ENCODE data around the gene ZNF318. TPM values are rescaled to one million over a fixed set of nuclear protein-coding genes. Genes with fewer than 3 reads are reported as not detected.
"Not testable (repeated sequence)": the region's sequence is repeated elsewhere in the genome, so short reads cannot be mapped to it uniquely, and the experiment has no call there.

ZNF318 gene
- polyA plus RNA-seq, 2 of the 4 experiments (the other 2 are of a cell fraction), result 5.0 to 9.2 TPM

- no peak for DNase-seq (ENCODE audit: low read depth in 1 of 2, low spot score in 1 of 2)
- no peak overlapping the region for H3K27ac ChIP-seq
- no peak for ATAC-seq
- 66% methylated on average over 4 of the region's 4 CpGs for whole genome bisulfite sequencing (ENCODE audit: missing lambda C conversion rate)
- CTCF ChIA-PET, result interaction anchor here (0.9 to 1.1 kb wide), 3 partner anchors 13 to 133 kb away, joined by 3 to 4 read pairs (median 3); partner anchors contain the start of gene CRIP3
- no peak for TF ChIP-seq CEBPB (IDR thresholded peaks at IDR 0.05)
- TF ChIP-seq JUN (IDR thresholded peaks at IDR 0.05), result no peak
- no peak for TF ChIP-seq RAD21 (conservative IDR thresholded peaks at IDR 0.05 in 1 of 2, IDR thresholded peaks at IDR 0.05 in 1 of 2)
- TF ChIP-seq RNF2 (IDR thresholded peaks at IDR 0.05; ENCODE audit: borderline replicate concordance, low read depth), result no peak
- no peak for TF ChIP-seq TFCP2L1 (CRISPR knock-in tag; IDR thresholded peaks at IDR 0.05)
- no peak for TF ChIP-seq CBX2 (IDR thresholded peaks at IDR 0.05; ENCODE audit: borderline replicate concordance, low read depth)
- TF ChIP-seq EP300 (IDR thresholded peaks at IDR 0.05), result no peak
- TF ChIP-seq HDAC2 (IDR thresholded peaks at IDR 0.05), result no peak
- no peak for TF ChIP-seq GATA3 (IDR thresholded peaks at IDR 0.05; ENCODE audit: borderline replicate concordance)
- TF ChIP-seq PBX3 (IDR thresholded peaks at IDR 0.05), result no peak
- no peak for TF ChIP-seq ESRRA (IDR thresholded peaks at IDR 0.05; ENCODE audit: borderline replicate concordance, low read length)
- TF ChIP-seq JUNB (IDR thresholded peaks at IDR 0.05), result no peak
- no peak for TF ChIP-seq EHF (CRISPR knock-in tag; IDR thresholded peaks at IDR 0.05)
- no peak for TF ChIP-seq BCL3 (IDR thresholded peaks at IDR 0.05)
- TF ChIP-seq KDM5A (IDR thresholded peaks at IDR 0.05), result no peak
- H3K4me2 ChIP-seq, result no peak overlapping the region
- H3K4me1 ChIP-seq, result no peaks in the 10 kb centered on the region
- H3K9me3 ChIP-seq, result no peaks in the 10 kb centered on the region
- POLR2A ChIA-PET, result no interaction called here
- H3K4me3 ChIP-seq, result no peak overlapping the region
- FAIRE-seq, result no peak
Observed at GRCh38 chr6:43395776-43396175, 26.3 kb upstream of the ZNF318 start.

GRCh38 chr6:43394982-43395381 lies 25.5 kb upstream of the ZNF318 start:
- ATAC-seq, result no peak
- no peaks in the 10 kb centered on the region for H3K4me1 ChIP-seq
- H3K9me3 ChIP-seq, result no peaks in the 10 kb centered on the region
- no peak overlapping the region for H3K4me3 ChIP-seq
- no peak for DNase-seq (ENCODE audit: low read depth in 1 of 2, low spot score in 1 of 2)
- ChIA-PET POLR2A (no interaction called here), CTCF (interaction anchor here (0.6 to 1.5 kb wide), 5 partner anchors 13 to 166 kb away, joined by 3 to 4 read pairs (median 3); partner anchors contain the start of gene DNPH1)
- H3K4me2 ChIP-seq, result no peak overlapping the region
- WGBS (ENCODE audit: missing lambda C conversion rate), result 85% methylated on average over 4 of the region's 4 CpGs
- FAIRE-seq, result no peak
- no peak overlapping the region for H3K27ac ChIP-seq
- TF ChIP-seq CBX8 (IDR thresholded peaks at IDR 0.05) (no peak), BCL3 (IDR thresholded peaks at IDR 0.05) (no peak), CHD2 (IDR thresholded peaks at IDR 0.05; ENCODE audit: low read length, partially characterized antibody) (no peak), NPAS2 (CRISPR knock-in tag; IDR thresholded peaks at IDR 0.05; ENCODE audit: borderline replicate concordance) (no peak), NFE2L2 (conservative IDR thresholded peaks at IDR 0.05; ENCODE audit: low read length) (no peak)

- CTCF ChIA-PET, result interaction anchor here (1.5 kb wide), 2 partner anchors 94 to 103 kb away, joined by 3 read pairs; no protein-coding TSS in a partner anchor
- POLR2A ChIA-PET, result interaction anchor here (0.7 kb wide), 1 partner anchor 1055 kb away, joined by 3 read pairs; no protein-coding TSS in a partner anchor
- ATAC-seq (no peak), FAIRE-seq (no peak), DNase-seq (ENCODE audit: low read depth in 1 of 2, low spot score in 1 of 2) (no peak)
- Histone ChIP-seq H3K4me1 (no peaks in the 10 kb centered on the region), H3K27ac (no peak overlapping the region), H3K9me3 (no peaks in the 10 kb centered on the region), H3K4me2 (no peak overlapping the region), H3K4me3 (no peak overlapping the region)
- TF ChIP-seq RARB (CRISPR knock-in tag; IDR thresholded peaks at IDR 0.05), result no peak
- WGBS (ENCODE audit: missing lambda C conversion rate), result 68% methylated on average over 5 of the region's 5 CpGs
Observed at GRCh38 chr6:43393602-43394001, 24.2 kb upstream of the ZNF318 start.

DNA sequence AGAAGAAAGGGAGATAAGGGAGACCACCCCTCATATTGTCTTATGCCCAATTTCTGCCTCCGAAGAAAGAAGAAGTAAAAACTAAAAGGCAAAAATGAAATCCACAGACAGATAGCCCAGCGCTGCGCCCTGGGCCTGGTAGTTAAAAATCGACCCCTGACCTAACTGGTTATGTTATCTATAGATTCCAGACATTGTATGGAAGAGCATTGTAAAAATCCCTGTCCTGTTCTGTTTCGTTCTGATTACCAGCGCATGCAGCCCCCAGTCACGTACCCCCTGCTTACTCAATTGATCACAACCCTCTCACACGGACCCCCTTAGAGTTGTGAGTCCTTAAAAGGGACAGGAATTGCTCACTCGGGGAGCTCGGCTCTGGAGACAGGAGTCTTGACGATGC lies 23.7 kb upstream of the ZNF318 start:
- H3K4me3 ChIP-seq; POLR2A ChIA-PET; H3K9me3 ChIP-seq; ATAC-seq; DNase-seq (ENCODE audit: low read depth in 1 of 2, low spot score in 1 of 2); H3K27ac ChIP-seq; FAIRE-seq; H3K4me1 ChIP-seq; H3K4me2 ChIP-seq: not testable (repeated sequence)
- WGBS (ENCODE audit: missing lambda C conversion rate), result 61% methylated on average over 11 of the region's 11 CpGs
- CTCF ChIA-PET, result interaction anchor here (1.5 kb wide), 1 partner anchor 104 kb away, joined by 3 read pairs; no protein-coding TSS in a partner anchor

All from A549 (cell line).